IMR-90 (cell line): ENCODE measurements around the gene FAXC. TPM values are rescaled to one million over a fixed set of nuclear protein-coding genes. Genes with fewer than 3 reads are reported as not detected.
A peak's percentile ranks its signal among the peaks of the same experiment; 100 is the strongest.

ENCODE experiments used
- ATAC-seq: fragments of 200-7000 bp; cut with Tn5 transposase; 2 replicates; pipeline ENCODE4 v1.9.1; 2020; ENCODE audit warnings: low read depth, mild to moderate bottlenecking, moderate library complexity
- BruUV-seq: library from RNA; stranded (reverse); fragments of 400-500 nt; replicated peaks from 2 replicates; lab custom pipeline; 2021; lab: Mats Ljungman, UMichigan
- CTCF ChIA-PET: fragments of 300-600 bp; formaldehyde crosslinking; extraction: SDS; loops from one replicate; lab custom pipeline; 2021; ENCODE audit warnings: antibody characterized with exemption; lab: Yijun Ruan, JAX
- POLR2A ChIA-PET: fragments of 300-600 bp; sonication (Branson Sonifier 250); formaldehyde crosslinking; loops from one replicate; lab custom pipeline; 2022; ENCODE audit warnings: antibody characterized with exemption; ENCODE audit not compliant: unreplicated experiment; lab: Charles Lee
- DNase-seq: peaks from one replicate; pipeline ENCODE4 v3.0.0; 2013
- H2AFZ ChIP-seq: replicated peaks from 2 replicates; pipeline ENCODE3; 2013; ENCODE audit warnings: low read length, mild to moderate bottlenecking; ENCODE audit not compliant: poor library complexity
- H2AK5ac ChIP-seq: 2 replicates; pipeline ENCODE4 v1.6.1; 2013; ENCODE audit warnings: low read depth, low read length, inconsistent platforms
- H2AK9ac ChIP-seq: replicated peaks from 2 replicates; pipeline ENCODE3; 2013; ENCODE audit warnings: mild to moderate bottlenecking, low read depth, low read length, moderate library complexity; ENCODE audit not compliant: poor library complexity
- H2BK120ac ChIP-seq: 2 replicates; pipeline ENCODE4 v1.6.1; 2013; ENCODE audit warnings: low read depth, low read length, inconsistent platforms
- H2BK15ac ChIP-seq: 3 replicates; pipeline ENCODE4 v1.6.1; 2013; ENCODE audit warnings: low read depth, low read length, inconsistent platforms
- H2BK20ac ChIP-seq: 2 replicates; pipeline ENCODE4 v1.6.1; 2013; ENCODE audit warnings: low read depth, mild to moderate bottlenecking, inconsistent platforms, low read length, moderate library complexity
- H2BK5ac ChIP-seq: 2 replicates; pipeline ENCODE4 v1.6.1; 2013; ENCODE audit warnings: mild to moderate bottlenecking, low read depth, low read length, inconsistent platforms; ENCODE audit not compliant: poor library complexity, severe bottlenecking
- H3K14ac ChIP-seq: replicated peaks from 2 replicates; pipeline ENCODE4 v1.6.1; 2013; ENCODE audit warnings: low read depth, low read length, inconsistent platforms
- H3K18ac ChIP-seq: 2 replicates; pipeline ENCODE4 v1.6.1; 2013; ENCODE audit warnings: low read depth, low read length, control low read depth
- H3K23ac ChIP-seq: 2 replicates; pipeline ENCODE4 v1.6.1; 2013; ENCODE audit warnings: low read depth, low read length, inconsistent platforms
- H3K27ac ChIP-seq: 2 replicates; pipeline ENCODE4 v1.5.1; 2013; ENCODE audit warnings: mild to moderate bottlenecking, control low read depth, low read length; ENCODE audit not compliant: insufficient read depth
- H3K27me3 ChIP-seq: 2 replicates; pipeline ENCODE4 v1.6.1; 2013; ENCODE audit warnings: low read length; ENCODE audit not compliant: control insufficient read depth, insufficient read depth
- H3K36me3 ChIP-seq: 2 replicates; pipeline ENCODE4 v1.6.1; 2013; ENCODE audit warnings: low read length, mixed read lengths; ENCODE audit not compliant: control insufficient read depth, insufficient read depth
- H3K4ac ChIP-seq: 2 replicates; pipeline ENCODE4 v1.6.1; 2013; ENCODE audit warnings: low read depth, low read length, inconsistent platforms
- H3K4me1 ChIP-seq: 2 replicates; pipeline ENCODE4 v1.6.1; 2013; ENCODE audit warnings: low read length, mixed read lengths; ENCODE audit not compliant: control insufficient read depth, insufficient read depth
- H3K4me2 ChIP-seq: 2 replicates; pipeline ENCODE4 v1.6.1; 2013; ENCODE audit warnings: low read depth, mild to moderate bottlenecking, control low read depth, low read length, moderate library complexity
- H3K4me3 ChIP-seq: 2 replicates; pipeline ENCODE4 v1.5.1; 2013; ENCODE audit warnings: low read depth, mild to moderate bottlenecking, control low read depth, low read length, moderate library complexity; ENCODE audit not compliant: insufficient read depth
- H3K56ac ChIP-seq: 2 replicates; pipeline ENCODE4 v1.6.1; 2013; ENCODE audit warnings: low read length, inconsistent platforms; ENCODE audit not compliant: insufficient read depth; ENCODE audit errors: extremely low read depth
- H3K79me1 ChIP-seq, 2 experiments: 2 replicates each; pipeline ENCODE4 v1.6.1; 2013; ENCODE audit warnings: low read length in 2 of 2, inconsistent platforms in 1 of 2, low read depth in 1 of 2
- H3K9ac ChIP-seq: 2 replicates; pipeline ENCODE4 v1.6.1; 2013; ENCODE audit warnings: low read depth, low read length, control low read depth
- H3K9me1 ChIP-seq: 2 replicates; pipeline ENCODE4 v1.6.1; 2013; ENCODE audit warnings: low read length, inconsistent platforms; ENCODE audit not compliant: insufficient read depth
- H3K9me3 ChIP-seq: 2 replicates; pipeline ENCODE4 v1.6.1; 2013; ENCODE audit warnings: low read length; ENCODE audit not compliant: control insufficient read depth, insufficient read depth
- H4K20me1 ChIP-seq: 2 replicates; pipeline ENCODE4 v1.6.1; 2013; ENCODE audit warnings: low read length, inconsistent platforms; ENCODE audit not compliant: insufficient read depth
- H4K5ac ChIP-seq: 2 replicates; pipeline ENCODE4 v1.6.1; 2013; ENCODE audit warnings: mild to moderate bottlenecking, low read depth, low read length, control low read depth
- H4K8ac ChIP-seq, 2 experiments: 2 replicates each; pipeline ENCODE4 v1.6.1; 2013; ENCODE audit warnings: low read depth in 2 of 2, low read length in 2 of 2, control low read depth in 1 of 2, inconsistent platforms in 1 of 2
- H4K91ac ChIP-seq: 2 replicates; pipeline ENCODE4 v1.6.1; 2013; ENCODE audit warnings: low read depth, low read length, inconsistent platforms; ENCODE audit not compliant: insufficient read depth
- BHLHE40 ChIP-seq: fragments of 150-350 bp; IDR thresholded peaks from 2 replicates; pipeline ENCODE4 v1.6.1; 2016; ENCODE audit warnings: mild to moderate bottlenecking, low read depth, low read length
- CHD1 ChIP-seq: IDR thresholded peaks from 2 replicates; pipeline ENCODE4 v1.6.1; 2012; ENCODE audit warnings: low read depth, low read length, improper control_type of control experiment
- CTCF ChIP-seq: conservative IDR thresholded peaks from 2 replicates; pipeline ENCODE4 v1.5.1; 2012; ENCODE audit warnings: mild to moderate bottlenecking, low read depth, low read length, improper control_type of control experiment
- ELK1 ChIP-seq: fragments of 150-350 bp; IDR thresholded peaks from 2 replicates; pipeline ENCODE4 v1.6.1; 2016; ENCODE audit warnings: low read depth, mild to moderate bottlenecking, low read length, moderate library complexity, borderline replicate concordance
- FOS ChIP-seq: fragments of 150-350 bp; IDR thresholded peaks from 2 replicates; pipeline ENCODE4 v1.6.1; 2016; ENCODE audit warnings: low read depth, low read length
- MAFK ChIP-seq: IDR thresholded peaks from 2 replicates; pipeline ENCODE4 v1.6.1; 2012; ENCODE audit warnings: low read depth, low read length, improper control_type of control experiment
- MAZ ChIP-seq: IDR thresholded peaks from 2 replicates; pipeline ENCODE4 v1.6.1; 2012; ENCODE audit warnings: low read depth, mild to moderate bottlenecking, low read length, improper control_type of control experiment, moderate library complexity, borderline replicate concordance
- NFE2L2 ChIP-seq: fragments of 150-350 bp; IDR thresholded peaks from 2 replicates; pipeline ENCODE4 v1.6.1; 2016; ENCODE audit warnings: low read depth, mild to moderate bottlenecking, low read length
- POLR2A ChIP-seq: IDR thresholded peaks from 2 replicates; pipeline ENCODE4 v1.6.1; 2012; ENCODE audit warnings: mild to moderate bottlenecking, low read depth, low read length
- RAD21 ChIP-seq: IDR thresholded peaks from 2 replicates; pipeline ENCODE4 v1.6.1; 2012; ENCODE audit warnings: low read length, improper control_type of control experiment
- RCOR1 ChIP-seq: IDR thresholded peaks from 2 replicates; pipeline ENCODE4 v1.6.1; 2012; ENCODE audit warnings: mild to moderate bottlenecking, low read length, improper control_type of control experiment; ENCODE audit not compliant: insufficient replicate concordance
- RFX5 ChIP-seq: IDR thresholded peaks from 2 replicates; pipeline ENCODE4 v1.8.0; 2012; ENCODE audit warnings: low read depth, mild to moderate bottlenecking, low read length, moderate library complexity
- USF2 ChIP-seq: fragments of 150-350 bp; IDR thresholded peaks from 2 replicates; pipeline ENCODE4 v1.6.1; 2017; ENCODE audit warnings: mild to moderate bottlenecking, antibody characterized with exemption, low read length, low read depth
- WGBS, 2 experiments: methylation state at CpG; one replicate each; pipeline versions ENCODE4 v1.1.5 to v1.1.7; 2013; ENCODE audit warnings: missing lambda C conversion rate in 2 of 2; ENCODE audit not compliant: insufficient read length in 1 of 2; ENCODE audit errors: extremely low coverage in 2 of 2; 5-methylcytosine and 5-hydroxymethylcytosine counted together
- dilution Hi-C: fragments of 300-500 bp; cut with HindIII; formaldehyde crosslinking; loops from one replicate; pipeline ENCODE4 v1.14.3; 2018; ENCODE audit warnings: low sequenced_read_pairs; ENCODE audit not compliant: unreplicated experiment
- in situ Hi-C: fragments of 300-500 bp; cut with MboI; formaldehyde crosslinking; loops from 3 replicates; pipeline ENCODE4 v1.14.3; 2019; ENCODE audit warnings: low sequenced_read_pairs, inconsistent platforms, mixed read lengths
- intact Hi-C: fragments of 100-400 bp; cut with micrococcal nuclease; formaldehyde crosslinking; loops from 2 replicates; pipeline ENCODE4 v1.10.0; 2022
- polyA plus RNA-seq, 3 experiments: library from polyadenylated mRNA; depleted of rRNA; stranded (reverse); fragments of >200 nt; gene quantifications; 2 replicates each; pipeline ENCODE4 v1.2.3, GENCODE V29; 2012; ENCODE audit warnings: low replicate concordance in 1 of 3
- total RNA-seq: library from RNA; depleted of rRNA; stranded (reverse); fragments of >200 nt; gene quantifications from 2 replicates; pipeline ENCODE4 v1.2.3, GENCODE V29; 2012

The FAXC gene
- total and polyA plus RNA-seq, 2 of the 4 experiments (the other 2 are of a cell fraction): 1.1 to 2.7 TPM

GRCh38 chr6:99282479-99283062 lies 66.9 kb downstream of the FAXC start:
- Histone ChIP-seq H4K20me1 (no peaks in the 10 kb centered on the region), H4K5ac (no peak overlapping the region), H3K23ac (no peak overlapping the region), H3K27ac (no peak overlapping the region), H3K9ac (no peak overlapping the region), H3K4me1 (no peaks in the 10 kb centered on the region), H3K9me3 (no peaks in the 10 kb centered on the region), H3K4me3 (no peak overlapping the region), H2AK9ac (no peak overlapping the region), H2AFZ (no peak overlapping the region), H3K27me3 (no peaks in the 10 kb centered on the region), H2BK5ac (no peak overlapping the region), H3K14ac (no peak overlapping the region), H2BK20ac (no peak overlapping the region), H2BK120ac (no peak overlapping the region), H3K18ac (no peak overlapping the region), H4K91ac (no peak overlapping the region), H3K56ac (no peak overlapping the region), H3K36me3 (no peaks in the 10 kb centered on the region), H4K8ac (no peak overlapping the region), H3K9me1 (no peaks in the 10 kb centered on the region), H3K4ac (no peak overlapping the region), H3K4me2 (no peak overlapping the region), H2AK5ac (no peak overlapping the region), H2BK15ac (no peak overlapping the region), H3K79me1 (no peaks in the 10 kb centered on the region)
- TF ChIP-seq CHD1 (no peak), RFX5 (no peak), MAFK (no peak), MAZ (no peak), NFE2L2 (no peak), ELK1 (no peak), POLR2A (no peak), USF2 (no peak), FOS (no peak), BHLHE40 (no peak), CTCF (peak; percentile 54), RAD21 (peak; percentile 36; the same call in 1 of the 2 replicates), RCOR1 (no peak)
- dilution Hi-C loops (no loop called here), intact Hi-C loops (loop anchor here (5.0 to 10.0 kb wide), 2 partner anchors 462 to 540 kb away; no protein-coding TSS in a partner anchor), in situ Hi-C loops (no loop called here)
- POLR2A ChIA-PET: no interaction called here
- CTCF ChIA-PET: no interaction called here
- DNase-seq: peak; percentile 30
- ATAC-seq: peak; percentile 86
- no CpG with 5 or more reads among the region's 4 CpGs for WGBS, 2 experiments
- no TSS peak for BruUV-seq
